RWPE2 (cell line): ENCODE measurements around the gene MOB3A.
A peak's percentile ranks its signal among the peaks of the same experiment; 100 is the strongest.

Experiments
- ATAC-seq: fragments of 200-7000 bp; cut with Tn5 transposase; 3 replicates; pipeline ENCODE4 v1.9.1; 2021; ENCODE audit warnings: low read depth
- DNase-seq: peaks from one replicate; pipeline ENCODE4 v3.0.0-alpha.2; 2020; ENCODE audit warnings: low spot score
- H3K27ac ChIP-seq: fragments of 450-650 bp; 2 replicates; pipeline ENCODE4 v1.5.1; 2017; ENCODE audit warnings: mild to moderate bottlenecking; ENCODE audit not compliant: poor library complexity, severe bottlenecking
- H3K27me3 ChIP-seq: fragments of 250-450 bp; sonication (Bioruptor Pico); 2 replicates; pipeline ENCODE4 v1.5.1; 2021; ENCODE audit warnings: mild to moderate bottlenecking, moderate library complexity; ENCODE audit not compliant: insufficient read depth, poor library complexity, severe bottlenecking
- H3K36me3 ChIP-seq: fragments of 250-450 bp; sonication (Bioruptor Pico); 2 replicates; pipeline ENCODE4 v1.5.1; 2020; ENCODE audit warnings: low read depth, mild to moderate bottlenecking, moderate library complexity
- H3K4me1 ChIP-seq: fragments of 250-450 bp; sonication (Bioruptor Pico); 2 replicates; pipeline ENCODE4 v1.5.1; 2021; ENCODE audit warnings: mild to moderate bottlenecking, moderate library complexity; ENCODE audit not compliant: insufficient read depth, poor library complexity, severe bottlenecking
- H3K4me3 ChIP-seq: fragments of 250-450 bp; sonication (Bioruptor Pico); 2 replicates; pipeline ENCODE4 v1.5.1; 2021; ENCODE audit warnings: mild to moderate bottlenecking, moderate library complexity; ENCODE audit not compliant: severe bottlenecking
- H3K9me3 ChIP-seq: fragments of 250-450 bp; sonication (Bioruptor Pico); 2 replicates; pipeline ENCODE4 v1.5.1; 2021; ENCODE audit warnings: mild to moderate bottlenecking, moderate library complexity; ENCODE audit not compliant: severe bottlenecking
- TF ChIP-seq, protein P1 (sequence below): fragments of 450-650 bp; IDR thresholded peaks from one replicate; pipeline ENCODE4 v1.5.1; 2017; ENCODE audit warnings: mild to moderate bottlenecking, moderate library complexity; ENCODE audit not compliant: poor library complexity, severe bottlenecking

MOB3A gene

DNA sequence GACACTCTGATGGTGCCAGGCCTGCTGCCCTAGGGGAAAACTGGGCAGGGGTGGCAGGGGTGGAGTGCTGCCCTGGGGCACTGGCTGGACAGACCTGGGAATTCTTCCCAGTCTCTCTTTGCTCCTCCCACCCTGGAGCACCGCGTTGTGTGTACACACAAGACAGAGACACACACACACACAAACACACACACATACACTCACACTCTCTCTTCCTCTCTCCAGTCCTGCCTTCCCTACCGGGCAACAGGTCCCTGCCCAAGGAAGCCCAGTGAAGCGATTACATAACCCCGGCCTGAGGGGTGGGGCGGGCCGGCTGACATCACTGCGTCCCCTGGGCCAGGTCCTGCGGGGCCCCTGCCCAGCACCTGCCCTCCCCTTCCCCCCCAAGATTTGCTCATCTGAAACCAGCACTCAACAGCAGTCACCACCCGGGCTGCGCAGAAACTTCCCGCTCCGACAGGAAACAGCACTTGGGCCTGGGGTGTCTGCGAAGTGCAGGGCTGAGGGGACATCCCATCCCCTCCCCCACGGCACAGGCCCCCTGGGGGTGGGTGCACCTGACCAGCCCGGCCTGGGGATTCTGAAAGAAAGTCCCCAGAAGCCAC lies 46.3 kb downstream of the MOB3A start:
- peaks cover 42% of the 10 kb centered on the region for H3K4me1 ChIP-seq
- no peaks in the 10 kb centered on the region for H3K27me3 ChIP-seq
- ATAC-seq, result peak; percentile 25
- H3K9me3 ChIP-seq, result no peaks in the 10 kb centered on the region
- peaks cover 57% of the 10 kb centered on the region for H3K36me3 ChIP-seq
- H3K27ac ChIP-seq, result peak overlapping the region; percentile 83
- peak; percentile 59 for DNase-seq
- TF ChIP-seq, protein P1, sequence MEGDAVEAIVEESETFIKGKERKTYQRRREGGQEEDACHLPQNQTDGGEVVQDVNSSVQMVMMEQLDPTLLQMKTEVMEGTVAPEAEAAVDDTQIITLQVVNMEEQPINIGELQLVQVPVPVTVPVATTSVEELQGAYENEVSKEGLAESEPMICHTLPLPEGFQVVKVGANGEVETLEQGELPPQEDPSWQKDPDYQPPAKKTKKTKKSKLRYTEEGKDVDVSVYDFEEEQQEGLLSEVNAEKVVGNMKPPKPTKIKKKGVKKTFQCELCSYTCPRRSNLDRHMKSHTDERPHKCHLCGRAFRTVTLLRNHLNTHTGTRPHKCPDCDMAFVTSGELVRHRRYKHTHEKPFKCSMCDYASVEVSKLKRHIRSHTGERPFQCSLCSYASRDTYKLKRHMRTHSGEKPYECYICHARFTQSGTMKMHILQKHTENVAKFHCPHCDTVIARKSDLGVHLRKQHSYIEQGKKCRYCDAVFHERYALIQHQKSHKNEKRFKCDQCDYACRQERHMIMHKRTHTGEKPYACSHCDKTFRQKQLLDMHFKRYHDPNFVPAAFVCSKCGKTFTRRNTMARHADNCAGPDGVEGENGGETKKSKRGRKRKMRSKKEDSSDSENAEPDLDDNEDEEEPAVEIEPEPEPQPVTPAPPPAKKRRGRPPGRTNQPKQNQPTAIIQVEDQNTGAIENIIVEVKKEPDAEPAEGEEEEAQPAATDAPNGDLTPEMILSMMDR, result no peak
- H3K4me3 ChIP-seq, result peak overlapping the region; percentile 77

DNA sequence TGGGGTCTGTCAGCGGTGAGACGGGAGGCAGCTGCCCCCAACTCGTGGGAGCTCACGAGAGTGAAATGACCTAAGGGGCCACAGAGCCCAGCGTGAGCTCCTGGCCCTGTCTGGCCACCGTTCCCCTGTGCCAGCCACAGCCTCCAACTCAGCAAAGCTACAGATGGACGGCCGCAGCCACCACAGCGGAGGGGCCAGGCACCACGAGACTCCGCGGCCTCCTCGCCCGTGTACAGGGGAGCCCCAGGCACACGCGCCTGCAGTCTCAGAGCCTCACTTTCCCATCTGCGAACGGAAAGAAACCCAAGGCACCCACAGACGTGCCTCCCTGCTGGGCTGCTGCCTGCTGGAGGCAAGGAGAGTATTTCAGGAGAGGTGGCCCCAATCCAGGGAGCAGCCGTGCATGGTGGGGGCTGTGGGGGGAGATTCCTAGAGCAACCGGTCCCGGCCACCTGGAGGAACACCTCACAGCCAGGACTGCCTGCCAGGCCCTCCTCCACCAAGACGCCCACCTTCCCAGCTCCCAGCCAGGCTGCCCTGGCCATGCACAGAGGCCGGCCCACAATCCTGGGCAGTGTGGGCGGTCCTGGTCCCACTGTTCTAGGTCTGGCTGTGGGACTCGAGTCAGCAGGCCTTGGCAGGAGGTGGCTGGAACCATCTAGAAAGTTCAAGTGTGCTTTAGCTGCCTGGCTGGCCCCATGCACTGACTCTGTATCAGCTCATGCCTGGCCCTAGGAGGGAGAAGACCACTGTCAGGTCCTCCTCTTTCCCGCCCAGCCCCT lies 47.0 kb downstream of the MOB3A start:
- TF ChIP-seq, protein P1, result no peak
- Histone ChIP-seq H3K27ac (peak overlapping the region; percentile 83), H3K4me3 (peak overlapping the region; percentile 77), H3K9me3 (no peaks in the 10 kb centered on the region), H3K27me3 (no peaks in the 10 kb centered on the region), H3K4me1 (peaks cover 37% of the 10 kb centered on the region), H3K36me3 (peaks cover 64% of the 10 kb centered on the region)
- ATAC-seq (peak; percentile 1; the same call in 2 of the 3 replicates), DNase-seq (no peak)

DNA sequence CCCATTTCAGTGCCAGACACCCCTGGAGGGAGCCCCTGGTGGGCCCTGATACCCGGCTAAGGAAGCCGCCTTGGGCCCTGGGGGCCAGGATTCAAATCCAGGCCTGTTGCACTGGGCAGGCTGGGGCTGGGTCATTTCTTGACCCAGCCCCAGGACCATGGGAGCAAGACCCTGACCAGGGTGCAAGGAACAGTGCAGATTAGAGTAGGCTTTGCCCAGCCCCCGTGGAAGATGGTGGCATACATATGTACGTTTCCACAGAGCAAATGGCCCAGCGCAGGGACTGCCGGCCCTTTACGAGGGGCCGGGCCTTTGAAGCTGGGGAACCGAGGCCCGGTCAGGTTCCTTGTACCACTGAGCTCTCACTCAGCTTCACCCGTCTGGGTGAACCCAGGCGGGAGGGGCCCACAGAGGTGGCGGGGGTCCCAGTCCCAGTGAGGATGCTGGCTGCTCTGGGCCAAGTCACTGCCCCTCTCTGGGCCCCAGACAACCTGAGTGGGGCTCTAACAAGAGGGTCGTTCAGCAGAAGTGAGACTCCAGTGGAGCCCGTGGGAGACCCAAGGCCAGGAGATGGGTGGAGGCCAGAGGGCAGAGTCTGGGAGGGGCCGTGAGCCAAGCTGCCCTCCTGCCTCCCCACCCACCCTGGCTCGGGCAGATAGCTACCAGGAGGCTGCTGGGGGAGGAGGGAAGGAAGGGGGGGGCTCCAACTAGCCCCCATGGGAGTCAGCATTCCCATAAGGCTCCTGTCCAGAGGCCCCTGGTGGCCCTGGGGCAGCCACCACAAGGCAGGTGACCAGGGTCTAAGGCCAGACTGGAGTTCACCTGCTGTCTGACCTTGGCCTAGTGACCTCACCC lies 47.8 kb downstream of the MOB3A start:
- Histone ChIP-seq H3K27me3 (no peaks in the 10 kb centered on the region), H3K9me3 (no peaks in the 10 kb centered on the region), H3K4me1 (peaks cover 40% of the 10 kb centered on the region), H3K4me3 (peak overlapping the region; percentile 77), H3K27ac (peak overlapping the region; percentile 83), H3K36me3 (peaks cover 70% of the 10 kb centered on the region)
- no peak for ATAC-seq
- no peak for DNase-seq
- TF ChIP-seq, protein P1, result no peak

DNA sequence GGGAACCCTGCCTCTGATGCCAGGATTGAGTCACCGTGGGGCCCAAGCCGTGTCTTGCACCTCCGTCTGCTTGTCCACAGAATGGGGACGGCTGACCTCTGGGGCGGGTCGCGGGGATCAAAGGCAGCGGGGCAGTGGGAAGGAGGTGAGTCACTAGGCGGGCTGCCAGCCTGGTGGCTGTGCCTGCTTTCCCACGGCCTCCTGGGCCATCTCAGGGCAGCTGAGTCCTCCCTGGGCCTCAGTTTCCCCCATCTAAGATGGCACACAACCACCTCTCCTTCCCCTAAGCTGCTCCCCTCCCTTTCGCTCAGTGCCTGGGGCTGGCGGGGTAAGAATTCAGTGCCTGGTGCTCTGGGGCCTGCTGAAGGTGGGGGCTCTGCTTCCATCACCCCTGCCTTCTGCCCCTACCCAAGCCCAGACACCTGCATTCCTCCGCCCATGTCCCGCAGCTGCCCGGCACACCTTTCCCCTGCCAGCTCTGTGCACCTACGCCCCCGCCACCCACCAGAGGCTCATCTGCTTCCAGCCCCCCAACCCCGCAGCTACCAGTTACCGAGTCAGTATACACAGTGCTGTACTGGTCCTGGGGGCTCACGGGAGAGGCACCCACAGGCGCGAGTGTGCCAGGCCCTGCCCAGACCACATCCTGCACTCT lies 48.5 kb downstream of the MOB3A start:
- Histone ChIP-seq H3K27me3 (no peaks in the 10 kb centered on the region), H3K36me3 (peaks cover 78% of the 10 kb centered on the region), H3K4me1 (peaks cover 48% of the 10 kb centered on the region), H3K4me3 (no peak overlapping the region), H3K9me3 (no peaks in the 10 kb centered on the region), H3K27ac (peak overlapping the region; percentile 83)
- DNase-seq, result peak; percentile 79
- TF ChIP-seq, protein P1, result no peak
- ATAC-seq, result no peak
